ENCODE data around the gene RNF175.

RNF175 gene

DNA sequence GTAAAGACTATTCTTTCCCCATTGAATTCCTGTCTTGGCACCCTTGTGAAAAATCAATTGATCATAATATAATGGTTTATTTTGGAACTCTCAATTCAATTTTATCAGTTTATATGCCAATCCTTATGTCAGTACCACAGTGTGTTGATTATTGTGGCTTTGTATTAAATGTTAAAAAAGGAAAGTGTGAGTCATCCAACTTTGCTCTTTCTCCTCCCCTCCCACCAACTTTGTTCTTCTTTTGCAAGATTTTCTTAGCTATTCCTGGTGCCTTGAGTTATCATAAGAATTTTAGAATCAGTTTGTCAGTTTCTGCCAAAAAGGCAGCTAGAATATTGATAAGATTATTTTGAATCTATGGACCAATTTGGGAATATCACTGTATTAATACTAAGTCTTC lies 11.2 kb upstream of the RNF175 start:
- ChIA-PET CTCF (no interaction called here), POLR2A (ENCODE audit: low non-redundant PET) (interaction anchor here (0.6 kb wide), 1 partner anchor 418 kb away, joined by 11 read pairs; no protein-coding TSS in a partner anchor)
- DNase-seq (ENCODE audit: low spot score): no peak
- TF ChIP-seq, protein P1, sequence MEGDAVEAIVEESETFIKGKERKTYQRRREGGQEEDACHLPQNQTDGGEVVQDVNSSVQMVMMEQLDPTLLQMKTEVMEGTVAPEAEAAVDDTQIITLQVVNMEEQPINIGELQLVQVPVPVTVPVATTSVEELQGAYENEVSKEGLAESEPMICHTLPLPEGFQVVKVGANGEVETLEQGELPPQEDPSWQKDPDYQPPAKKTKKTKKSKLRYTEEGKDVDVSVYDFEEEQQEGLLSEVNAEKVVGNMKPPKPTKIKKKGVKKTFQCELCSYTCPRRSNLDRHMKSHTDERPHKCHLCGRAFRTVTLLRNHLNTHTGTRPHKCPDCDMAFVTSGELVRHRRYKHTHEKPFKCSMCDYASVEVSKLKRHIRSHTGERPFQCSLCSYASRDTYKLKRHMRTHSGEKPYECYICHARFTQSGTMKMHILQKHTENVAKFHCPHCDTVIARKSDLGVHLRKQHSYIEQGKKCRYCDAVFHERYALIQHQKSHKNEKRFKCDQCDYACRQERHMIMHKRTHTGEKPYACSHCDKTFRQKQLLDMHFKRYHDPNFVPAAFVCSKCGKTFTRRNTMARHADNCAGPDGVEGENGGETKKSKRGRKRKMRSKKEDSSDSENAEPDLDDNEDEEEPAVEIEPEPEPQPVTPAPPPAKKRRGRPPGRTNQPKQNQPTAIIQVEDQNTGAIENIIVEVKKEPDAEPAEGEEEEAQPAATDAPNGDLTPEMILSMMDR (conservative IDR thresholded peaks at IDR 0.05; ENCODE audit: low read depth): no peak
- no peak overlapping the region for H3K27ac ChIP-seq

GRCh38 chr4:153766758-153767157 lies 6.9 kb upstream of the RNF175 start:
- POLR2A ChIA-PET (ENCODE audit: low non-redundant PET): no interaction called here

GRCh38 chr4:153765894-153766293 lies 6.1 kb upstream of the RNF175 start:
- CTCF ChIA-PET: no interaction called here

More at GRCh38 chr4:153766758-153767157, 6.9 kb upstream of the RNF175 start:
- DNase-seq (ENCODE audit: low spot score): no peak
- CTCF ChIA-PET: no interaction called here
- H3K27ac ChIP-seq: no peak overlapping the region
- TF ChIP-seq, protein P1 (conservative IDR thresholded peaks at IDR 0.05; ENCODE audit: low read depth): no peak

GRCh38 chr4:153764601-153765368 lies 5.0 kb upstream of the RNF175 start:
- no peak overlapping the region for H3K27ac ChIP-seq
- ChIA-PET POLR2A (ENCODE audit: low non-redundant PET) (no interaction called here), CTCF (interaction anchor here (2.2 kb wide), 1 partner anchor 15 kb away, joined by 6 read pairs; no protein-coding TSS in a partner anchor)
- DNase-seq (ENCODE audit: low spot score): no peak
- TF ChIP-seq, protein P1 (conservative IDR thresholded peaks at IDR 0.05; ENCODE audit: low read depth): no peak

More at GRCh38 chr4:153765894-153766293, 6.1 kb upstream of the RNF175 start:
- no peak for DNase-seq (ENCODE audit: low spot score)
- TF ChIP-seq, protein P1 (conservative IDR thresholded peaks at IDR 0.05; ENCODE audit: low read depth): no peak
- no peak overlapping the region for H3K27ac ChIP-seq
- POLR2A ChIA-PET (ENCODE audit: low non-redundant PET): no interaction called here

DNA sequence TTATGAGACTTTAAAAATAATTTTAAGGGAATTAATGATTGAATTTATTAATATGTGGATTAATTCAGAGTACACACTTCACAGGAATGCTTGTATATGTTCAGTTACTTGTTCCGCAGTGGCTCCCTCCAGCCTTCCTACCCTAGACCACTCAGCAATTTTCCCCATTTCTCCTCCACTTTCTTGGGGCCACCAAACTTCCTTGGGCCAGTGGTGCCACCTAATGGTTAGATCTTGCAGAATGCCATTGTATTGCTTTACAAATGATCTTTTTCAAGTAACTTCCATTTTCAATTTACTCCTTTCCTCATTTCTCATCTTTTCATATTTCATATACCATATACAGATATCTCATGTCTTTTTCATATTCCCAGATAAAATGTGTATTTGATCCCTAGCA lies 3.6 kb upstream of the RNF175 start:
- TF ChIP-seq, protein P1 (conservative IDR thresholded peaks at IDR 0.05; ENCODE audit: low read depth): peak; percentile 32; the same call in 1 of the 2 replicates
- no peak overlapping the region for H3K27ac ChIP-seq
- CTCF ChIA-PET: interaction anchor here (0.7 to 2.2 kb wide), 2 partner anchors 13 to 562 kb away, joined by 3 to 6 read pairs; no protein-coding TSS in a partner anchor
- peak; percentile 14 for DNase-seq (ENCODE audit: low spot score)
- POLR2A ChIA-PET (ENCODE audit: low non-redundant PET): no interaction called here

DNA sequence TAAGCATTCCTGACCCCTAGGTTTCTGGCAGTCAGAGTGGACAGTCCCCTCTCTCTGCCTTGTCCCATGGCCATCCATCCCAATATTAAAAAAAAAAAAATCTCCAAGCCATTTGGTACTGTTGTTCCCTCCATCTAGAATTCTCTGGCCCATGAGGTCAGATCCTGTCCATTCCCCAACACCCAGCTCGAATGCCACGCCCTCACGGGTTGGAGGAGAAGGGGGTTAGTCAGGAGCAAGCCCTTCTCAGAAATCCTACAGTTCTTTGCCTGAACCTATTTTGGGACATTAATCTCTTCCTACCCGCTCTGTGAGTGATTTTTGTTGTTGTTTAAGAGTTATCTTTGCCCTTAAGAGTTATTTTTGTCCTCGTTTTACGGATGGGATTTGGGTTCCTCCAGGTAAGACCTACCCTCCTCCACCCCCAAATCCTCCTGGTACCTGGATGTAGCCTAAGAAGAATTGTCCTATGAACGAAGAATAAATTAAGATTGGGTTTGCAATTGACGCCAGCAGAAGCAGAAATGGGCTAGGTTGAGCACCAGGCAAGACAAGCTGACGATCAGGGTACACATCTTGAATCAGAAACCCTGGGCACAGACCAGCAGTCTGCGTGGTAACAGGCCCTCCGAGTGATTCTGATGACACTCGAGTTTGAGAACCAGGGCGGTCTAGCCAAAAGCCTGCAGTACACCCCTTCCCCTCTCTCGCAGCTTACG lies 977 bp downstream of the RNF175 start:
- DNase-seq (ENCODE audit: low spot score): no peak
- CTCF ChIA-PET: no interaction called here
- TF ChIP-seq, protein P1 (conservative IDR thresholded peaks at IDR 0.05; ENCODE audit: low read depth): no peak
- POLR2A ChIA-PET (ENCODE audit: low non-redundant PET): no interaction called here
- no peak overlapping the region for H3K27ac ChIP-seq

All from RWPE1 (cell line).